ENCODE results near the gene CDH11.

Gene CDH11

DNA sequence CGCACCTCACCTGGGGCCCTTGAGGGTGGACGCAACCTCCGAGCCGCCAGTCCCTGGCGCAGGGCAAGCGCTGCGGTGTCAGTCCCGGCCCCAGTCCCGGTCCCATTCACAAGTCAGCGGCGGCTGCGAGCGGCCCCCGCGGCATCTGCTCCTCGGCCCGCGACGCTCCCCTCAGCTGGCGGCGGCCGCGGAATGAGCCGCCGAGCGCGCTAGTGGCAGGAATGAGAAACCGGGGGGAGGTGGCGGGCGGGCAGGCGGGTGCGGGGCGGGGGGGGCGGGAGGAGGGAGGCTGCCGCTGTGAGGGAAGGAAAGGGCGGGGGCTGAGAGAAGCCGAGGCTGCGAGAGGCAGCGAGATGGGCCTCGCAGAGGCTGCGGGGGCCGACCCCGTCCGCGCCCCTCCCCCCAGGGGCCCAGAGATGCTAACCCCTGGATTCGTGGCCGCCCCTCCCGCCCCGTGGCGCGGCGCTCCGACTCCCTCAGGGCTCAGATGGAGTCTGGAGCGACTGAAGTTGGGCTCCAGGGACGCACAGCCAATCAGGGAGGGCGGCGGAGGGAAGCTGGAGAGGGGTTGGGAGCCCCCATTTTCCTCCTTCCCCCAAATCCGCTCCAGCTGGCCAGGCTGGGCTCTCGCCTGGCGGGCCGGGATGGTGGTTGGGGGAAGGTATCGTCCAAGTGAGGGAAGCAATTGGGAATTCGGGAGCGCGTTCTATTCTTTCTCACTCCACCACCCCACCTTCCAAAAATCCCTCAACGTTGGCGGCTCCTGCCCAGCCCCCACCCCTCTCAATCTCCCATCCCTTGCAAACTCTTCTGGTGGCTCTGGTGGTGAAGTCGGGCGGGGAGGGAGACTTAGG is at the start of gene CDH11:
TSS of gene CDH11 (minus strand) at position 194 of the 854 bp plus-strand sequence. CDS start 117,194 bp downstream, outside the sequence.
- in situ Hi-C loops (cut with MboI; ENCODE audit: low sequenced_read_pairs, unreplicated experiment) = no loop called here
- TF ChIP-seq, protein P1, sequence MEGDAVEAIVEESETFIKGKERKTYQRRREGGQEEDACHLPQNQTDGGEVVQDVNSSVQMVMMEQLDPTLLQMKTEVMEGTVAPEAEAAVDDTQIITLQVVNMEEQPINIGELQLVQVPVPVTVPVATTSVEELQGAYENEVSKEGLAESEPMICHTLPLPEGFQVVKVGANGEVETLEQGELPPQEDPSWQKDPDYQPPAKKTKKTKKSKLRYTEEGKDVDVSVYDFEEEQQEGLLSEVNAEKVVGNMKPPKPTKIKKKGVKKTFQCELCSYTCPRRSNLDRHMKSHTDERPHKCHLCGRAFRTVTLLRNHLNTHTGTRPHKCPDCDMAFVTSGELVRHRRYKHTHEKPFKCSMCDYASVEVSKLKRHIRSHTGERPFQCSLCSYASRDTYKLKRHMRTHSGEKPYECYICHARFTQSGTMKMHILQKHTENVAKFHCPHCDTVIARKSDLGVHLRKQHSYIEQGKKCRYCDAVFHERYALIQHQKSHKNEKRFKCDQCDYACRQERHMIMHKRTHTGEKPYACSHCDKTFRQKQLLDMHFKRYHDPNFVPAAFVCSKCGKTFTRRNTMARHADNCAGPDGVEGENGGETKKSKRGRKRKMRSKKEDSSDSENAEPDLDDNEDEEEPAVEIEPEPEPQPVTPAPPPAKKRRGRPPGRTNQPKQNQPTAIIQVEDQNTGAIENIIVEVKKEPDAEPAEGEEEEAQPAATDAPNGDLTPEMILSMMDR (IDR thresholded peaks at IDR 0.05; ENCODE audit: borderline replicate concordance, control extremely low read depth, extremely low read depth, insufficient read depth, missing control alignments) = no peak
- DNase-seq (ENCODE audit: low spot score) = peak; percentile 11

DNA sequence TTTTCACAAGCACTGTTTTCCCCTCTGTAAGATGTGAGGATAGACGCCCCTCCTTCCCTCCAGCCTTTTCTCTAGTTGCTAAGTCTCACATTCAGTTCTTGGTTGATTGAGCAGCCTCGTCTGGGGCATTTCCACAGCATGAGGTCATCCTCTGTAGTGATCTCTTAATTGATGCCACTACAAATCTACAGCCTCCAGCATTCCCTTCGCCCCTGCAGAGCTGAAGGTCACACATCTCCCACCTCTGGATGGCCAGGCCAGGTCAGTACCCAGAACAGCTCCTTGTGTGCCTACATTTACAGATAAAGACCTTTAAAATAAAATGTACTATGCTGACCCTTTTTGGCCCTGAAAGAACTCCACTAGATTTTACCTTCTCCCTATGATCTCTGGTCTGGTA is 32.5 kb upstream of the CDH11 start:
- TF ChIP-seq, protein P1 (IDR thresholded peaks at IDR 0.05; ENCODE audit: borderline replicate concordance, control extremely low read depth, extremely low read depth, insufficient read depth, missing control alignments) = no peak
- no peak for DNase-seq (ENCODE audit: low spot score)
- in situ Hi-C loops (cut with MboI; ENCODE audit: low sequenced_read_pairs, unreplicated experiment) = no loop called here

- in situ Hi-C loops (cut with MboI; ENCODE audit: low sequenced_read_pairs, unreplicated experiment) = no loop called here
- DNase-seq (ENCODE audit: low spot score) = no peak
- TF ChIP-seq, protein P1 (IDR thresholded peaks at IDR 0.05; ENCODE audit: borderline replicate concordance, control extremely low read depth, extremely low read depth, insufficient read depth, missing control alignments) = no peak
Observed at GRCh38 chr16:65153365-65154105, 31.7 kb upstream of the CDH11 start.

DNA sequence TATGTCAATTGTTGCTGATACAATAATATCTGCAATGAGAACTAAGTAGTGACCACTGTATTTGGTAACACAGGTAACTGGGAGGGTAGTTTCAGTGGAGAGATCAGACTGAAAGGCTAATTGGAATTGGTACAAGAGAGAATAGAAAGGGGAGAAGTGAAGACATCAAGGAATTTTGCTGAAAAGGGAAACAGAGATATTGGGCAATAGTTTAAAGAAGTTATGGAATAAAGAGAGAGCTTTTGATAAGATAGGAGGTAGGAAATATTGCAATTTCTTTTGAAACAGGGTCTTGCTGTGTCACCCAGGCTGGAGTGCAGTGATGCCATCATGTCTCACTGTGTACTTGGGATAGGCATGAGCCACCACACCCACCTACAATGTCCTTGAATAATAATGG is 26.9 kb upstream of the CDH11 start:
- DNase-seq (ENCODE audit: low spot score) = no peak
- TF ChIP-seq, protein P1 (IDR thresholded peaks at IDR 0.05; ENCODE audit: borderline replicate concordance, control extremely low read depth, extremely low read depth, insufficient read depth, missing control alignments) = no peak
- in situ Hi-C loops (cut with MboI; ENCODE audit: low sequenced_read_pairs, unreplicated experiment) = no loop called here

DNA sequence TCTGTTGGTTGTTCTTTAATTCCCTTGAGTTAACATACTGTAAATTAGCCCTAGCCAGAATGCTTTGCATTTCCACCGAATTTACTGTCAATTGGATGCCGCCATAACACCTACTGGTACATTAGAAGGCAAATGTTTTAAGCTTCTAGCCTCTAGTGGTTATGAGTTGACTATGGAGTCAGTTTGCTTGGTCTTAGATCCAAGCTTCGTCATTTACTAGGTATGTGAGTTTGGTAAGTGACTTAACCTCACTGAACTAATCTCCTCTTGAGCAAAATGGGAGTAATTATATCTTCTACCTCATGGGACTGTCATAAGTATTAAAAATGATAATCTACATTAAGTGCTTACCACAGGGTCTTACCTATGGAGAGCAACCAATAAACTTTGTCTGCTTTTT is 20.4 kb upstream of the CDH11 start:
- DNase-seq (ENCODE audit: low spot score) = no peak
- in situ Hi-C loops (cut with MboI; ENCODE audit: low sequenced_read_pairs, unreplicated experiment) = no loop called here
- TF ChIP-seq, protein P1 (IDR thresholded peaks at IDR 0.05; ENCODE audit: borderline replicate concordance, control extremely low read depth, extremely low read depth, insufficient read depth, missing control alignments) = no peak

GRCh38 chr16:65136681-65137080 is 14.8 kb upstream of the CDH11 start:
- TF ChIP-seq, protein P1 (IDR thresholded peaks at IDR 0.05; ENCODE audit: borderline replicate concordance, control extremely low read depth, extremely low read depth, insufficient read depth, missing control alignments) = no peak
- DNase-seq (ENCODE audit: low spot score) = no peak
- in situ Hi-C loops (cut with MboI; ENCODE audit: low sequenced_read_pairs, unreplicated experiment) = no loop called here
